Endothelial cell of umbilical vein (primary cell): ENCODE measurements around the gene SPP1. TPM values are rescaled to one million over a fixed set of nuclear protein-coding genes. Genes with fewer than 3 reads are reported as not detected.

Experiments used
- BruUV-seq: library from RNA; stranded (reverse); fragments of 400-500 nt; replicated peaks from 2 replicates; lab custom pipeline; 2021; lab: Mats Ljungman, UMichigan
- CTCF ChIA-PET: fragments of 300-600, 350-600 bp; sonication (Branson Sonifier 250); formaldehyde crosslinking; loops from one replicate; lab custom pipeline; 2021; ENCODE audit warnings: antibody characterized with exemption, inconsistent platforms; lab: Charles Lee
- POLR2A ChIA-PET: fragments of 300-600, 350-600 bp; sonication (Branson Sonifier 250); formaldehyde crosslinking; loops from one replicate; lab custom pipeline; 2021; ENCODE audit warnings: antibody characterized with exemption, inconsistent platforms; lab: Charles Lee
- DNase-seq: peaks from one replicate; pipeline ENCODE4 v3.0.0-alpha.2; 2011; ENCODE audit warnings: low read depth, low spot score
- FAIRE-seq: peaks from 2 replicates; lab custom pipeline; 2011; peaks lifted over from hg19 to GRCh38; lab: Jason Lieb, UNC
- H2AFZ ChIP-seq: 2 replicates; pipeline ENCODE4 v1.6.0; 2012; ENCODE audit warnings: low read depth, low read length, control low read depth, inconsistent platforms
- H3K27ac ChIP-seq: 2 replicates; pipeline ENCODE4 v1.5.1; 2011; ENCODE audit warnings: low read depth, mild to moderate bottlenecking, control low read depth, low read length, moderate library complexity; ENCODE audit not compliant: insufficient read depth
- H3K27me3 ChIP-seq, 2 experiments: 2 replicates each; pipeline versions ENCODE4 v1.6.0 to v1.6.1; 2011; ENCODE audit warnings: low read length in 2 of 2, mixed read lengths in 1 of 2; ENCODE audit not compliant: control insufficient read depth in 2 of 2, insufficient read depth in 2 of 2
- H3K36me3 ChIP-seq, 2 experiments: 2 replicates in 1 of 2; 3 replicates in 1 of 2; pipeline ENCODE4 v1.5.1; 2011; ENCODE audit warnings: low read length in 2 of 2, mild to moderate bottlenecking in 1 of 2, moderate library complexity in 1 of 2; ENCODE audit not compliant: control insufficient read depth in 2 of 2, insufficient read depth in 2 of 2; ENCODE audit errors: extremely low read depth in 1 of 2
- H3K4me1 ChIP-seq: 3 replicates; pipeline ENCODE4 v1.5.1; 2011; ENCODE audit warnings: mild to moderate bottlenecking, low read length; ENCODE audit not compliant: control insufficient read depth, insufficient read depth; ENCODE audit errors: extremely low read depth
- H3K4me2 ChIP-seq: 2 replicates; pipeline ENCODE4 v1.6.1; 2011; ENCODE audit warnings: low read length, control low read depth, mixed read lengths; ENCODE audit not compliant: insufficient read depth
- H3K4me3 ChIP-seq, 3 experiments: fragments of 200-600 bp in 1 of 3; sonication (generic), shearing (Covaris generic) in 1 of 3; replicated peaks in 1 of 3; 2 replicates each; pipeline ENCODE4 v1.5.1; 2011 to 2016; ENCODE audit warnings: control low read depth in 3 of 3, low read length in 3 of 3, mild to moderate bottlenecking in 2 of 3, inconsistent platforms in 1 of 3, low read depth in 1 of 3, moderate library complexity in 1 of 3; ENCODE audit not compliant: insufficient read depth in 1 of 3
- H3K79me2 ChIP-seq: 2 replicates; pipeline ENCODE4 v1.6.0; 2012; ENCODE audit warnings: low read length, inconsistent platforms; ENCODE audit not compliant: control insufficient read depth, insufficient read depth
- H3K9ac ChIP-seq: replicated peaks from 2 replicates; pipeline ENCODE3; 2011; ENCODE audit warnings: low read length, control low read depth; ENCODE audit not compliant: insufficient read depth; ENCODE audit errors: extremely low read depth
- H3K9me1 ChIP-seq: replicated peaks from 3 replicates; pipeline ENCODE4 v1.6.0; 2011; ENCODE audit warnings: mild to moderate bottlenecking, low read length; ENCODE audit not compliant: control insufficient read depth, insufficient read depth; ENCODE audit errors: extremely low read depth
- H3K9me3 ChIP-seq: replicated peaks from 2 replicates; pipeline ENCODE4 v1.5.1; 2012; ENCODE audit warnings: low read length, inconsistent platforms; ENCODE audit not compliant: control insufficient read depth, insufficient read depth
- H4K20me1 ChIP-seq: replicated peaks from 2 replicates; pipeline ENCODE3; 2011; ENCODE audit warnings: mild to moderate bottlenecking, low read length; ENCODE audit not compliant: control insufficient read depth, insufficient read depth; ENCODE audit errors: extremely low read depth
- CTCF ChIP-seq, 2 donors: IDR thresholded peaks; 1 replicate in 1 of 2; 2 replicates in 1 of 2; pipeline ENCODE4 v1.5.1; 2011; ENCODE audit warnings: low read length in 2 of 2, mild to moderate bottlenecking in 2 of 2, moderate library complexity in 2 of 2, control low read depth in 1 of 2, inconsistent platforms in 1 of 2, low read depth in 1 of 2; ENCODE audit not compliant: insufficient read depth in 1 of 2; ENCODE audit errors: extremely low read depth in 1 of 2
- EZH2 ChIP-seq: IDR thresholded peaks from 2 replicates; pipeline ENCODE4 v1.6.1; 2012; ENCODE audit warnings: borderline replicate concordance, low read depth, mild to moderate bottlenecking, moderate library complexity, low read length, inconsistent platforms; ENCODE audit not compliant: severe bottlenecking
- FOS ChIP-seq: IDR thresholded peaks from 2 replicates; pipeline ENCODE4 v1.6.1; 2011; ENCODE audit warnings: mild to moderate bottlenecking, low read length, moderate library complexity, borderline replicate concordance; ENCODE audit not compliant: insufficient read depth
- GATA2 ChIP-seq: IDR thresholded peaks from 2 replicates; pipeline ENCODE4 v1.7.0; 2011; ENCODE audit warnings: low read depth, mild to moderate bottlenecking, moderate library complexity, mixed read lengths, low read length; ENCODE audit not compliant: insufficient read length, insufficient read depth
- JUN ChIP-seq: IDR thresholded peaks from 2 replicates; pipeline ENCODE4 v1.6.1; 2011; ENCODE audit warnings: borderline replicate concordance, low read depth; ENCODE audit not compliant: insufficient read length, insufficient read depth
- MAX ChIP-seq: IDR thresholded peaks from 2 replicates; pipeline ENCODE4 v1.6.1; 2011; ENCODE audit not compliant: insufficient read depth, insufficient read length
- MYC ChIP-seq: IDR thresholded peaks from one replicate; pipeline ENCODE4 v1.6.1; 2011; ENCODE audit warnings: mild to moderate bottlenecking, low read depth, low read length
- POLR2A ChIP-seq: IDR thresholded peaks from 2 replicates; pipeline ENCODE4 v1.6.1; 2012; ENCODE audit warnings: low read depth, mild to moderate bottlenecking, control low read depth, low read length
- POLR2AphosphoS5 ChIP-seq: IDR thresholded peaks from 2 replicates; pipeline ENCODE4 v1.6.1; 2012; ENCODE audit warnings: low read depth, mild to moderate bottlenecking, control low read depth, low read length, moderate library complexity; ENCODE audit not compliant: insufficient read depth
- dilution Hi-C: fragments of 300-500 bp; cut with MboI; formaldehyde crosslinking; loops from one replicate; pipeline ENCODE4 v1.15.0; 2019; ENCODE audit warnings: low sequenced_read_pairs; ENCODE audit not compliant: extremely low pct_ligation_motif_present
- intact Hi-C: fragments of 100-400 bp; cut with micrococcal nuclease; formaldehyde crosslinking; loops from one replicate; pipeline ENCODE4 v1.10.0; 2022
- polyA plus RNA-seq, 4 experiments: library from polyadenylated mRNA; depleted of rRNA in 3 of 4; stranded (reverse) in 3 of 4; unstranded in 1 of 4; fragments of >200 nt; gene quantifications; 2 replicates each; pipeline versions ENCODE4 v1.2.1 to v1.2.3, GENCODE V29; 2011 to 2012; ENCODE audit warnings: missing spikeins in 1 of 4
- total RNA-seq: library from RNA; stranded (reverse); gene quantifications from 2 replicates; pipeline ENCODE4 v1.2.3, GENCODE V29; 2021

SPP1 gene
- total and polyA plus RNA-seq, 2 donors (not counting 3 experiments of a cell fraction or from before 2014, with no cell fraction given): not detected

GRCh38 chr4:87974856-87975462 lies 555 bp upstream of the SPP1 start:
- H3K27me3 ChIP-seq: no peaks in the 10 kb centered on the region
- H3K4me3 ChIP-seq: no peak overlapping the region
- ChIA-PET POLR2A (no interaction called here), CTCF (interaction anchor here (0.6 to 11.9 kb wide), 10 partner anchors 11 to 237 kb away, joined by 3 to 412 read pairs (median 4); no protein-coding TSS in a partner anchor)
- no peaks in the 10 kb centered on the region for H3K9me1 ChIP-seq
- intact Hi-C loops (loop anchor here (5.0 kb wide), 1 partner anchor 418 kb away; no protein-coding TSS in a partner anchor), dilution Hi-C loops (no loop called here)
- no peak overlapping the region for H2AFZ ChIP-seq
- no peaks in the 10 kb centered on the region for H4K20me1 ChIP-seq
- H3K36me3 ChIP-seq: no peaks in the 10 kb centered on the region
- FAIRE-seq (no peak), DNase-seq (no peak)
- BruUV-seq: no TSS peak
- TF ChIP-seq CTCF (IDR thresholded peaks at IDR 0.05; ENCODE audit: extremely low read depth in 1 of 2, insufficient read depth in 1 of 2, low read depth in 1 of 2, low read length in 2 of 2): no peak
- no peak for TF ChIP-seq GATA2
- TF ChIP-seq POLR2AphosphoS5: no peak
- no peak for TF ChIP-seq EZH2
- TF ChIP-seq MYC: no peak
- TF ChIP-seq FOS: no peak
- no peak for TF ChIP-seq JUN
- TF ChIP-seq MAX: no peak
- TF ChIP-seq POLR2A: no peak
- H3K9me3 ChIP-seq: no peaks in the 10 kb centered on the region
- H3K27ac ChIP-seq: no peak overlapping the region
- peaks cover 13% of the 10 kb centered on the region for H3K4me1 ChIP-seq
- H3K79me2 ChIP-seq: no peaks in the 10 kb centered on the region
- no peak overlapping the region for H3K4me2 ChIP-seq
- H3K9ac ChIP-seq: no peak overlapping the region
